Progenitor cell of endocrine pancreas (in vitro differentiated cells): Measurements from ENCODE around the gene S100A8. TPM values are rescaled to one million over a fixed set of nuclear protein-coding genes. Genes with fewer than 3 reads are reported as not detected.

ENCODE experiments used
- DNase-seq: peaks from one replicate; pipeline ENCODE4 v3.0.0; 2021; ENCODE audit warnings: low spot score; ENCODE audit not compliant: unreplicated experiment
- H3K27ac Mint-ChIP-seq: 2 replicates; pipeline ENCODE4 v1.8.0; 2021; ENCODE audit warnings: mild to moderate bottlenecking, moderate library complexity, mixed read lengths
- H3K27me3 Mint-ChIP-seq: 2 replicates; pipeline ENCODE4 v1.8.0; 2021; ENCODE audit warnings: mixed read lengths
- H3K36me3 Mint-ChIP-seq: 2 replicates; pipeline ENCODE4 v1.8.0; 2022; ENCODE audit warnings: mixed read lengths; ENCODE audit not compliant: insufficient read depth
- H3K4me1 Mint-ChIP-seq: 2 replicates; pipeline ENCODE4 v1.8.0; 2021; ENCODE audit warnings: low read depth, mixed read lengths
- H3K4me3 Mint-ChIP-seq: 2 replicates; pipeline ENCODE4 v1.8.0; 2021; ENCODE audit warnings: low read depth, mild to moderate bottlenecking, moderate library complexity, mixed read lengths
- H3K9me3 Mint-ChIP-seq: 2 replicates; pipeline ENCODE4 v1.8.0; 2021; ENCODE audit warnings: low read depth, mixed read lengths
- total RNA-seq: library from RNA; stranded (reverse); gene quantifications from 2 replicates; pipeline ENCODE4 v1.2.1, GENCODE V29; 2021
- TF ChIP-seq, protein P1 (sequence below): fragments of 200-600 bp; sonication (generic); IDR thresholded peaks from one replicate; pipeline ENCODE4 v1.5.0; 2021; ENCODE audit warnings: antibody characterized with exemption, mild to moderate bottlenecking; ENCODE audit not compliant: unreplicated experiment

S100A8 gene
- total RNA-seq, 1 donor from 2014 or later, result not detected

- TF ChIP-seq, protein P1, sequence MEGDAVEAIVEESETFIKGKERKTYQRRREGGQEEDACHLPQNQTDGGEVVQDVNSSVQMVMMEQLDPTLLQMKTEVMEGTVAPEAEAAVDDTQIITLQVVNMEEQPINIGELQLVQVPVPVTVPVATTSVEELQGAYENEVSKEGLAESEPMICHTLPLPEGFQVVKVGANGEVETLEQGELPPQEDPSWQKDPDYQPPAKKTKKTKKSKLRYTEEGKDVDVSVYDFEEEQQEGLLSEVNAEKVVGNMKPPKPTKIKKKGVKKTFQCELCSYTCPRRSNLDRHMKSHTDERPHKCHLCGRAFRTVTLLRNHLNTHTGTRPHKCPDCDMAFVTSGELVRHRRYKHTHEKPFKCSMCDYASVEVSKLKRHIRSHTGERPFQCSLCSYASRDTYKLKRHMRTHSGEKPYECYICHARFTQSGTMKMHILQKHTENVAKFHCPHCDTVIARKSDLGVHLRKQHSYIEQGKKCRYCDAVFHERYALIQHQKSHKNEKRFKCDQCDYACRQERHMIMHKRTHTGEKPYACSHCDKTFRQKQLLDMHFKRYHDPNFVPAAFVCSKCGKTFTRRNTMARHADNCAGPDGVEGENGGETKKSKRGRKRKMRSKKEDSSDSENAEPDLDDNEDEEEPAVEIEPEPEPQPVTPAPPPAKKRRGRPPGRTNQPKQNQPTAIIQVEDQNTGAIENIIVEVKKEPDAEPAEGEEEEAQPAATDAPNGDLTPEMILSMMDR, result no peak
- Mint-ChIP-seq H3K36me3 (no peaks in the 10 kb centered on the region), H3K9me3 (no peaks in the 10 kb centered on the region), H3K4me3 (no peak overlapping the region), H3K27ac (no peak overlapping the region), H3K4me1 (no peaks in the 10 kb centered on the region), H3K27me3 (peaks cover 44% of the 10 kb centered on the region)
- DNase-seq, result no peak
Measured at GRCh38 chr1:153392822-153393221, 1.9 kb upstream of the S100A8 start.

GRCh38 chr1:153392258-153392657, 1.4 kb upstream of the S100A8 start:
- H3K4me1 Mint-ChIP-seq, result no peaks in the 10 kb centered on the region
- TF ChIP-seq, protein P1, result no peak
- no peaks in the 10 kb centered on the region for H3K36me3 Mint-ChIP-seq
- no peak overlapping the region for H3K27ac Mint-ChIP-seq
- DNase-seq, result no peak
- no peaks in the 10 kb centered on the region for H3K9me3 Mint-ChIP-seq
- H3K4me3 Mint-ChIP-seq, result no peak overlapping the region
- H3K27me3 Mint-ChIP-seq, result peaks cover 45% of the 10 kb centered on the region

DNA sequence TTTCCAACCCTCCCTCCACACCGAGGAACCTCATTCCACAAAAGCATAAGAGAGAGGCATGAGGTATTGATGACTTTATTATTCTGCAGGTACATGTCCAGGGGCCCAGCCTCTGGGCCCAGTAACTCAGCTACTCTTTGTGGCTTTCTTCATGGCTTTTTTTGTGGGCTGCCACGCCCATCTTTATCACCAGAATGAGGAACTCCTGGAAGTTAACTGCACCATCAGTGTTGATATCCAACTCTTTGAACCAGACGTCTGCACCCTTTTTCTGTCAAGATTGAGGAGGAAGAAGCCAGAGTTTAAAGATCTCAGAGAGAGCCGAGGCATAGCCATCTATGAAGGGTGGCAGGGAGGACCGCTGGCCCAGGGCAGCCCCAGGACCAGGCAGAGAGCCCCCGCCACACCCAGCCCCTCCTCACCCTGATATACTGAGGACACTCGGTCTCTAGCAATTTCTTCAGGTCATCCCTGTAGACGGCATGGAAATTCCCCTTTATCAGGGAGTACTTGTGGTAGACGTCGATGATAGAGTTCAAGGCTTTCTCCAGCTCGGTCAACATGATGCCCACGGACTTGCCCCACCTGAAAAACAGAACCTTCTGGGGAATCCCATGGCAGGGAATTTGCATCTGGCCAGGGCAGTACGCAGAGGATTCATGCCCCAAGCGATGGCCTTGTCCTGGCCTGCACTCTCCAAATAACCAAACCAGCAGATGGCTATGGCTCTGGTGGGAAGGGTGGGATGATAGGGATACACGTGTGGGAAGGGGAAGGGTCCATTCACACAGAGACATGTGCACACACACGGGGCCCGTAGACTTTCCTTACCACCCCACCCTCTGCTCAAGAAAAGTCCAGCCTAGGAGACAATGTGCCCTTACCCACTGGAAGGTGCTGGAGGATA, 647 bp downstream of the S100A8 start:
- Mint-ChIP-seq H3K36me3 (no peaks in the 10 kb centered on the region), H3K4me3 (no peak overlapping the region), H3K27me3 (peaks cover 40% of the 10 kb centered on the region), H3K9me3 (no peaks in the 10 kb centered on the region), H3K4me1 (no peaks in the 10 kb centered on the region), H3K27ac (no peak overlapping the region)
- TF ChIP-seq, protein P1, result no peak
- no peak for DNase-seq

GRCh38 chr1:153389401-153389800, 1.5 kb downstream of the S100A8 start:
- peaks cover 42% of the 10 kb centered on the region for H3K27me3 Mint-ChIP-seq
- H3K4me1 Mint-ChIP-seq, result no peaks in the 10 kb centered on the region
- no peak overlapping the region for H3K27ac Mint-ChIP-seq
- no peak for DNase-seq
- no peaks in the 10 kb centered on the region for H3K36me3 Mint-ChIP-seq
- TF ChIP-seq, protein P1, result no peak
- no peaks in the 10 kb centered on the region for H3K9me3 Mint-ChIP-seq
- no peak overlapping the region for H3K4me3 Mint-ChIP-seq

DNA sequence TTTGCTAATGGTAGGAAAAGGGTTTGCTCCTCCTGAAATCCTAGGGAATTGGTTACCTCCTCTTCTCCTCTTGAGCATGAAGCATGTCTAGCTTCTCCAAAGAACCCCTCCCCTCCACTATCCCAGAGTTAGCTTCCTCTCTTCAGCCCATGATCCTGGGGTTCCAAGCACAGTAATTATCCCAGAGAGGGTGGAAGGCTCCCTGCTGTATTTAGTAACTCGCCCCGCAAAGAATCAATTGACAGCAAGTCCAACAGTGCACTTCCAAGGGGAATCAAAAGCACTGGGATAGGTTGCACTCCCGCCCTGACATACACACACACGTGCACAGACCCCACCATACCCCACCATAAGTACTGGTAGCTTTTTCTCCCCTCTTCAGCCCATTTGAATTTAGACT, 3.1 kb downstream of the S100A8 start:
- no peaks in the 10 kb centered on the region for H3K4me1 Mint-ChIP-seq
- no peak overlapping the region for H3K27ac Mint-ChIP-seq
- peaks cover 1% of the 10 kb centered on the region for H3K9me3 Mint-ChIP-seq
- peaks cover 44% of the 10 kb centered on the region for H3K27me3 Mint-ChIP-seq
- TF ChIP-seq, protein P1, result no peak
- no peaks in the 10 kb centered on the region for H3K36me3 Mint-ChIP-seq
- H3K4me3 Mint-ChIP-seq, result no peak overlapping the region
- no peak for DNase-seq
